DMS53 treated with DMSO at 0.1 percent for 48 hours (cell line): Measurements from ENCODE around the gene LAD1.

Experiments
- DNase-seq: peaks from one replicate; lab custom pipeline; 2025; ENCODE audit not compliant: unreplicated experiment; lab: John Stamatoyannopoulos, UW

Gene LAD1

GRCh38 chr1:201399018-201399351 lies at the start of gene LAD1:
LAD1 (minus strand) TSS chr1:201399324; CDS start chr1:201399306, 18 bp downstream.
- DNase-seq: no peak

GRCh38 chr1:201447903-201448871 lies 49.1 kb upstream of the LAD1 start:
- DNase-seq: peak; percentile 48

- no peak for DNase-seq
These were observed 46.2 kb upstream of the LAD1 start for GRCh38 chr1:201445310-201445709.

- no peak for DNase-seq
These were observed 45.7 kb upstream of the LAD1 start for GRCh38 chr1:201444792-201445191.

- DNase-seq: no peak
These were observed 44.6 kb upstream of the LAD1 start for GRCh38 chr1:201443747-201444146.

GRCh38 chr1:201436969-201437368 lies 37.8 kb upstream of the LAD1 start:
- no peak for DNase-seq

GRCh38 chr1:201436393-201436792 lies 37.3 kb upstream of the LAD1 start:
- DNase-seq: no peak

- no peak for DNase-seq
These were observed 35.1 kb upstream of the LAD1 start for GRCh38 chr1:201434266-201434665.

GRCh38 chr1:201433609-201434008 lies 34.5 kb upstream of the LAD1 start:
- no peak for DNase-seq

GRCh38 chr1:201430776-201431175 lies 31.7 kb upstream of the LAD1 start:
- no peak for DNase-seq

- no peak for DNase-seq
These were observed 30.8 kb upstream of the LAD1 start for GRCh38 chr1:201429736-201430501.

- DNase-seq: no peak
These were observed 28.8 kb upstream of the LAD1 start for GRCh38 chr1:201427963-201428362.

GRCh38 chr1:201426479-201427310 lies 27.6 kb upstream of the LAD1 start:
- no peak for DNase-seq

- DNase-seq: no peak
These were observed 25.0 kb upstream of the LAD1 start for GRCh38 chr1:201424146-201424545.

- DNase-seq: no peak
These were observed 24.5 kb upstream of the LAD1 start for GRCh38 chr1:201423655-201424054.

- DNase-seq: no peak
These were observed 23.4 kb upstream of the LAD1 start for GRCh38 chr1:201422436-201423030.

- no peak for DNase-seq
These were observed 22.9 kb upstream of the LAD1 start for GRCh38 chr1:201422026-201422425.

- no peak for DNase-seq
These were observed 21.9 kb upstream of the LAD1 start for GRCh38 chr1:201421041-201421440.

GRCh38 chr1:201420608-201421002 lies 21.5 kb upstream of the LAD1 start:
- DNase-seq: no peak

GRCh38 chr1:201419746-201420607 lies 20.9 kb upstream of the LAD1 start:
- no peak for DNase-seq
